Breast epithelium (tissue), 3 donors: ENCODE measurements around the gene CPA1.
A peak's percentile ranks its signal among the peaks of the same experiment; 100 is the strongest.

ENCODE experiments used
- POLR2AphosphoS5 ChIP-seq, 3 donors: sonication (generic); formaldehyde crosslinking; IDR thresholded peaks; one replicate each; pipeline ENCODE4 v1.6.1; 2017; ENCODE audit warnings: antibody characterized with exemption in 3 of 3
- TF ChIP-seq, protein P1 (sequence below), 3 donors: fragments of 450-650 bp; IDR thresholded peaks; one replicate each; pipeline ENCODE4 v1.5.1; 2016 to 2017; ENCODE audit warnings: antibody characterized with exemption in 3 of 3, mild to moderate bottlenecking in 3 of 3, moderate library complexity in 3 of 3

DNA sequence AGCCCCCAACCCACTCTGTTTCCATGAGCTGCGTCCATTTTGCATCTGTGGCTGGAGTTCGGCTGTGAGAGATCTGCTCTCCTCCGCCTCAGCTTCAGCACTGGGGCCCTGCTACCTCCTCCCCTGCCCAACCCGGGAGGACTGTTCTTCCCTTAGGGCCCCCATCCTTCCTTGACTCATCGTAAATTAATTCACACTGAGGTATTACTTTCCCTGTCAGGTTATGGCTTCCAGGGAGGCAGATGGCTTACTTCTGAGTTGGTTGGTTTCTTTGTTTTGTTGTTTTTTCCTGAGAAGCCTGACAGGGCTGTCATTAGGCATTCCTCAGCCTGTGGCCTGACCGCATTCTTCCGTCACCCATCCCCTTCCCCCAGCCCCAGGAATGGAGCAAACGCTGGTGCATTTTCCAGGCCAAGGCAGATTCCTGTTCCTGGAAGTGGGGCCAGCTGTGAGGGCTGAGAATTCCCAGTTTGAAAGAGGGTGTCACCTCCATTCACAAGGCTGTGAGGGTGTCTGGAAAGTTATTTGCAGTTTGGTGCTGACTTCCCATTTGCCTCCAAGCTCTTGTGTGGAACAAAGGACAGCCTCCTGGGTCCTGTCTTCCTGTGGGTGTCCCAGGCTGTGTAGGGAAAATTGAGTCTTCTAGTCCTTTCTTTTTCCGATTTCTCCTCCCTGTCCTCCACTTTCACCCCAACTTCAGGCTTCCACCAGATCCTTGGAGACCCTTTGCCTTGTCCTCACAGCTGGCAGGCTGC lies 24.0 kb upstream of the CPA1 start:
- TF ChIP-seq, protein P1, sequence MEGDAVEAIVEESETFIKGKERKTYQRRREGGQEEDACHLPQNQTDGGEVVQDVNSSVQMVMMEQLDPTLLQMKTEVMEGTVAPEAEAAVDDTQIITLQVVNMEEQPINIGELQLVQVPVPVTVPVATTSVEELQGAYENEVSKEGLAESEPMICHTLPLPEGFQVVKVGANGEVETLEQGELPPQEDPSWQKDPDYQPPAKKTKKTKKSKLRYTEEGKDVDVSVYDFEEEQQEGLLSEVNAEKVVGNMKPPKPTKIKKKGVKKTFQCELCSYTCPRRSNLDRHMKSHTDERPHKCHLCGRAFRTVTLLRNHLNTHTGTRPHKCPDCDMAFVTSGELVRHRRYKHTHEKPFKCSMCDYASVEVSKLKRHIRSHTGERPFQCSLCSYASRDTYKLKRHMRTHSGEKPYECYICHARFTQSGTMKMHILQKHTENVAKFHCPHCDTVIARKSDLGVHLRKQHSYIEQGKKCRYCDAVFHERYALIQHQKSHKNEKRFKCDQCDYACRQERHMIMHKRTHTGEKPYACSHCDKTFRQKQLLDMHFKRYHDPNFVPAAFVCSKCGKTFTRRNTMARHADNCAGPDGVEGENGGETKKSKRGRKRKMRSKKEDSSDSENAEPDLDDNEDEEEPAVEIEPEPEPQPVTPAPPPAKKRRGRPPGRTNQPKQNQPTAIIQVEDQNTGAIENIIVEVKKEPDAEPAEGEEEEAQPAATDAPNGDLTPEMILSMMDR (IDR thresholded peaks at IDR 0.05): no peak
- peak; percentile 73 to 86 (median 79) for TF ChIP-seq POLR2AphosphoS5 (IDR thresholded peaks at IDR 0.05)
